ENCODE data around the gene CYP3A5. TPM values are rescaled to one million over a fixed set of nuclear protein-coding genes. Genes with fewer than 3 reads are reported as not detected.
"Not testable (repeated sequence)": the region's sequence is repeated elsewhere in the genome, so short reads cannot be mapped to it uniquely, and the experiment has no call there.

Gene CYP3A5
- 0.25 TPM for polyA plus RNA-seq (2013, experiment 1 of 2; ENCODE audit: insufficient read length)
- polyA plus RNA-seq (2013, experiment 2 of 2; ENCODE audit: insufficient read length): 0.28 TPM

DNA sequence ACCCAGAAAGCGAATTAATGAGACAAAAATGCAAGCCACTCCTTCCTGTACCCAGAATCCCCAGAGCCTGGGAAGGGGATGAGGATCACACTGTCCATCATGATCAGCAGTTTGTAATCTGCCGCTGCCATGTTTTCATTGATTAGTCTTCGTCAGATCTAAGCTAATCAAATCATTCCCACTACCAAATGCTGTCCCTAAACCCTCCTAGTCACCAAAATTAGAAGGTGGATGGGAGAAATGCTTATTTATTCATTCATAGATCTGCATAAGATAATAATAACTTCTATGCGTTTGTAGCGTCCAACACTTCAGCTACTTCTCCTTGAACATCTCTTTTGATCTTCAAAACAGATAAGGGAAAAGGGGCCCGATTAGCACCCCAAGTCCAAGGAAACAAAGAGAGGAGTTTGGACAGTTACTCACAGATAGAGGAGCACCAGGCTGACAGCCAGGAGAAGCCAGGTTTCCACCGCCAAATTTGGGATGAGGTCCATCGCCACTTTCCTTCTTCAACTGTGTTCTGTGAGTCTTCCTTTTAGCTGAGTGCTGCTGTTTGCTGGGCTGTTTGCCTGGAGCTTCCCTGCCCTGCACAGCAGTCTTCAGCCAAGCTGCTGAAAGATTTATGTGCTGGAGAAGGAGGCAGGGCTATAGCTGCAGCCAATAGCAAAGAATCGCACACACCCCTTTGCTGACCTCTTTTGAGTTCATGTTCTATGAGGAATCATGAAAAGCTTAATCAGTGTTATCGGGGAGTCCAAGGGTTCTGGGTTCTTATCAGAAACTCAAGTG, at the start of gene CYP3A5:
CYP3A5 (minus strand) TSS at position 597 of the 792 bp plus-strand sequence; CDS start at position 497, 100 bp downstream.
- no peak for DNase-seq

DNA sequence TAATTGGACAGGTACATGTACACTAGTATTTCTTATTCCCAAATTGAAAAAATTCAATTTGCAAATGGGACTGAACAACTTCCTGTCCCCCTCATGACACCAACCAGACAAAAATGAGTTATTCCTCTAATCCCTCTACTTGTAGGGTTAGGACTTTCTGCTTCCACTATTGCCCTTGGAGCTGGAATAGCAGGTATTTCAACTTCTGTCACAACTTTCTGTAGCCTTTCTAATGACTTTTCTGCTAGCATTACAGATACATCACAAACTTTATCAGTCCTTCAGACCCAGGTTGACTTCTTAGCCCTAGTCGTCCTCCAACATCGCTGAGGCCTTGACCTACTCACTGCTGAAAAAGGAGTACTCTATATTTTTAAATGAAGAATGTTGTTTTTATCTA, 48.8 kb upstream of the CYP3A5 start:
- DNase-seq: no peak

DNA sequence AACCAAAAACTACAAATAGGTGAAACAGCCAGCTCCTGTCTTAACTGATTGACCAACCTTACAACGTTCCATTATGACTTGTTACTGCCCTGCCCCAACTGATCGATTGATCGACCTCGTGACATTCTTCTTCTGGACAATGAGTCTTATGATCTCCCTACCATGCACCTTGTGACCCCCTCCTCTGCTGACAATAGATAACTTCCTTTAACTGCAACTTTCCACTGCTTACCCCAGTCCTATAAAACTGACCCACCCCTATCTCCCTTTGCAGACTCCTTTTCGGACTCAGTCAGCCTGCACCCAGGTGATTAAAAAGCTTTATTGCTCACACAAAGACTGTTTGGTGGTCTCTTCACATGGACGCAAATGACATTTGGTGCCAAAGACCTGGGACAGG, 43.4 kb upstream of the CYP3A5 start:
- DNase-seq: not testable (repeated sequence)

- no peak for DNase-seq
Measured at GRCh38 chr7:99720800-99721595, 41.2 kb upstream of the CYP3A5 start.

DNA sequence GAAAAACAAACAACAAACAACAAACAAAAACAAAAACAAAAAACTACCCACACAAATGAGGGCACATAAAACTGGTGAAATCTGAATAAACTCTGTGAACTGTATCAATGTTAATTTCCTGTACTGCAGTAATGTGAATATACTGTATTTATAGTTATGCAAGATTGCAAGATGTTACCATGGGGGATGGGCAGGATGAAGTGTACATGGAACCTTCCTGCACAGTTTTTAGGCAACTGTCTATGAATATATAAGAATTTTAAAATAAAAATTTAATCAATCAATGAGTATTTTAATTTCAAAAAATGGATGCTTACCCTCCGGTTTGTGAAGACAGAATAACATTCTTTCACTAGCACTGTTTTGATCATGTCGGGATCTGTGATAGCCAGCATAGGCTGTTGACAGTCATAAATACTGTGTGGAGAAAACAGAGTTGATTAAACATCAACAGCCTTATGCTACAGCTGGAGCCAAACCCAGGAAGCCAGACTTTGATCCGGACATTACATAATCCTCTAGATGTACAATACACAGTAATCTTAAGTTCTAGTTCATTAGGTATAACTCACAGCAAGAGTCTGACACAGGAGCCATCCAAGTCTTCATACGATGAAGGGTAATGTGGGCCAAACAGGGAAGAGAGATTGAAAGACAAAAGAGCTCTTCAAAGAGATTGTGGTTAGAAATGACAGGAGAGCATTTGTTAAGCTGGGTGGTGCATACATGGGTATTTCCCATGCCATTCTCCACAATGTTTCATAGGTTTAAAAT, 40.4 kb upstream of the CYP3A5 start:
- DNase-seq: no peak

GRCh38 chr7:99713995-99714570, 34.3 kb upstream of the CYP3A5 start:
- DNase-seq: no peak

DNA sequence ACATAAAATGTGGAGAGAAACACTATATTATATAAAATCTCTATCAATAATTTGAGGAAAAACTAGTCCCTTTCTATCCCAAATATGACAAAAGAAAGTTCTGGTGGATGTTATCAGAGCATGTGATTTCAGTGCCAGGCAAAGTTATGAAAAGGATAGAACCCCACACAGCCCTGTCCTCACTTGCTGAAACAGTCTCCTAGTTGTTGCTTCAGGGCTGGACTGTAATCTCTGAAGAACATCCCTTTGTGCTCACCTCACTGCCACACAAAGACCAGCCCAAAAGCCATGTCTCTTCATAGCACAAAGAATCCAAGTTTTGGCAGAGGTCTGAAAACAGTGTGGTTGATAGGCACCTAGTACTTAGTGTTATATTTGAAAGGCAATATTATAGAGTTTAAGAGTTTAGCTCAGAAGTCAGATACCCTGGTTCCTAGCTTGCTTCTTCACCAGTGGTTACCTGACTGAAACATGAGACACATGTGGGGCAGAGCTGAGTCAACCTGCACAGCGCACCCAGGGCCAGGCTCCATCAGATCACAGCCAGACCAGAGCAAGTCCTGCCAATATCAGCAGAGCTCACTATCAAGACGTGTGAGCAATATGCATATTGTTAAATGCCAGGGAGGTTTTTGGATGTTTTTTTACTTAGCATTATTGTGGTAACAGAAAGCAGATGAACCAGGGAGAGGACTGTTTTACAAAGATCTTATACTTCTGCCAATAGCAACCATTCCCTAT, 30.2 kb upstream of the CYP3A5 start:
- DNase-seq: no peak

GRCh38 chr7:99709260-99709659, 29.5 kb upstream of the CYP3A5 start:
- DNase-seq: no peak

DNA sequence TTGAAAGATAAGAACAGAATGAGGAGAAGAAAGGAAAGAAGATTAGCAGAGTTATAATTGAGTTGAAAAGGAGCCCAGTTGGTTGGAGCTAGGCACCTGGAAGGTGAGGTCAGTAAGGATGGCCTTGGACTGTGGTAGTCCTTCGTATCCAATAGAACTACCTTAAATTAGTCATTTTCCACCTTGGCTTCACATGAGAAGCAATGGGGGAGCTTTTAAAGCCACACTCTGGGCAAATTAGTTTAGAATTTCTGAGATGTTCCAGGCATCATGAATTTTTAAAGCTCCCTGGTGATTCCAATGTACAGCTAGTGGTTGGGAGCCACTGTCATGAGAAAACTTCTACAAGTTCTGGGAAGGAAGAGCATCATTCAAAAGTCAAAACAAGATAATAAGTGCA, 27.3 kb upstream of the CYP3A5 start:
- DNase-seq: peak; percentile 2

- DNase-seq: no peak
Measured at GRCh38 chr7:99699946-99700345, 20.1 kb upstream of the CYP3A5 start.

- DNase-seq: peak; percentile 16
Measured at GRCh38 chr7:99698867-99699730, 19.3 kb upstream of the CYP3A5 start.

DNA sequence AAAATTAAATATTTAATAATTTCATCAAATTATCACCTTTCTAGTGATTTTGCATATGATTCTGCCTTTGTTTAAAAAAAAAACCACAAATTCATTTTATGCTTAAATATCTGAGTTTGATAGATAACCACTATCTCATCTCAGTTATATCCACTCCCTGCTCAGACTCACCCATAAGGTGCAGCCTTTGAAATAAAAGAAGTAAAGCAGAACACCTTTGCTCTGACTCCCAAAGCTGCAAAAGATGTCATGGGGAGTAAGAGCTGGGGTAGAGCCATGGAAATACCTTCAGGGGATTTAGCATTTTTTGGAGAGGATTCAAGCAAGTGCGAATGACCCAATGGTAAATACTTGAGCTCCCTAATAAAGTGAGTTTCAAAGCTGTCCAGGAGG, 15.1 kb upstream of the CYP3A5 start:
- no peak for DNase-seq

DNA sequence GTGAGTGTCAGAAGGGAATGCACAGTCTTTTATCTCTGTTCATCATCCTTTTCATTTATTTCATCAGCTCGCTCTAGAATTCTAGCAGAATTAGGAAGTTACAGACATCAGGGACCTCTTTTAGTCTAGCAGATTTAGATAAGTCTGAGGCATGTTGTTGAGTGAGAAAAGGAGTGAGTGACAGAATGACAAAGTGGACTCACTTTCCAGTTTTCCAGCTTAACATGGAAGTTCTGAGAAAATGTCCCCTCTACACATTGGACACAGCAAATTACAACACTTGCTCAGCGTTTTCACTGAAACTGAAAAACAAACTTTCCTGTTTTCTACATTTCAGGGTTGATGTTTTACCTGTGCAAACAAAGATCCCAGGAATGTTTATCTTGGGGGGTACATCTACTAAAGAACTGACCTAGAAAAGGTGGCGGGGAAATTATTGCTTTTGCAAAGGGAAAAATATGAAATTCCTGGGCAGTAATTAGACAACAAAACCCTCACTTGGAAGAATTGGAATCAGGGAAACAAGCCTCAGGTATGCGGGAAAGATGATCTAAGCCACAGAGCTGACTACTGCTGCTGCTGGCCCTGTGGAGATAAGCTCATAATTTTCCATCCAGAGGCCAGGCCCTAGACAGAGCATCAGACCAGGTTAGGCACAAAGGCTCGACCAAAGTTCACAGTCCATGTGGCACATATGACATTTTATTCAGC, 14.6 kb upstream of the CYP3A5 start:
- no peak for DNase-seq

GRCh38 chr7:99693427-99694200, 13.8 kb upstream of the CYP3A5 start:
- DNase-seq: no peak

DNA sequence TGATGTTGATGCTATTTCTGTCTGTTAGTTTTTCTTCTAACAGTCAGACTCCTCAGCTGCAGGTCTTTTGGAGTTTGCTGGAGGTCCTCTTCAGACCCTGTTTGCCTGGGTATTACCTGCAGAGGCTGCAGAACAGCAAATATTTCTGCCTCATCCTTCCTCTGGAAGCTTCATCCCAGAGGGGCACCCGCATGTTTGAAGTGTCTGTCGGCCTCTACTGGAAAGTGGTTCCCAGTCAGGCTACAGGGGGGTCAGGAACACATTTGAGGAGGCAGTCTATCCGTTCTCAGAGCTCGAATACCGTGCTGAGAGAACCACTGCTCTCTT, 13.3 kb upstream of the CYP3A5 start:
- DNase-seq: no peak

- DNase-seq: not testable (repeated sequence)
Measured at GRCh38 chr7:99692563-99692962, 12.8 kb upstream of the CYP3A5 start.

GRCh38 chr7:99691658-99692057, 11.9 kb upstream of the CYP3A5 start:
- not testable (repeated sequence) for DNase-seq

GRCh38 chr7:99690918-99691317, 11.1 kb upstream of the CYP3A5 start:
- not testable (repeated sequence) for DNase-seq

- DNase-seq: not testable (repeated sequence)
Measured at GRCh38 chr7:99685871-99686608, 6.2 kb upstream of the CYP3A5 start.

All from fibroblast of skin of back (primary cell).